Stimulated activated CD8-positive, alpha-beta memory T cell treated with anti-CD3 and anti-CD28 coated beads, Interleukin-4, amount 100 ng/mL, for 48 hours (primary cell): ENCODE results near the gene PSMB5.

Experiments used
- DNase-seq: peaks from one replicate; pipeline ENCODE4 v3.0.0-alpha.2; 2020

The PSMB5 gene

GRCh38 chr14:22985894-22986507 is 48.7 kb downstream of the PSMB5 start:
- no peak for DNase-seq

- DNase-seq = no peak
Observed at GRCh38 chr14:22984959-22985658, 49.6 kb downstream of the PSMB5 start.

- peak; percentile 83 for DNase-seq
Observed at GRCh38 chr14:22982477-22983245, 52.0 kb downstream of the PSMB5 start, which contains the start of gene AJUBA. Gene AJUBA (minus strand): TSS chr14:22982551. CDS start chr14:22982266, 285 bp downstream.

GRCh38 chr14:22981876-22982476 is 52.7 kb downstream of the PSMB5 start:
- peak; percentile 30 for DNase-seq

- DNase-seq = peak; percentile 45
Observed at GRCh38 chr14:22981090-22981875, 53.4 kb downstream of the PSMB5 start.

GRCh38 chr14:22980672-22981089 is 54.0 kb downstream of the PSMB5 start:
- peak; percentile 44 for DNase-seq

- DNase-seq = no peak
Observed at GRCh38 chr14:22979748-22980392, 54.8 kb downstream of the PSMB5 start.

GRCh38 chr14:22978981-22979671 is 55.6 kb downstream of the PSMB5 start:
- no peak for DNase-seq

GRCh38 chr14:22978487-22978837 is 56.2 kb downstream of the PSMB5 start:
- no peak for DNase-seq

- no peak for DNase-seq
Observed at GRCh38 chr14:22977684-22978486, 56.8 kb downstream of the PSMB5 start.

GRCh38 chr14:22977434-22977683 is 57.3 kb downstream of the PSMB5 start:
- DNase-seq = no peak

- no peak for DNase-seq
Observed at GRCh38 chr14:22976620-22977433, 57.9 kb downstream of the PSMB5 start.
